Prostate gland (tissue), 2 donors: ENCODE data around the gene PIGV.

Experiments
- CTCF ChIP-seq, 4 experiments: fragments of 200-600 bp in 2 of 4; fragments of 450-650 bp in 2 of 4; sonication (generic) in 2 of 4; IDR thresholded peaks; 1 replicate in 3 of 4; 2 replicates in 1 of 4; pipeline ENCODE4 v1.5.1; 2016 to 2019; ENCODE audit warnings: antibody characterized with exemption in 4 of 4, mild to moderate bottlenecking in 2 of 4, moderate library complexity in 2 of 4
- POLR2A ChIP-seq: fragments of 450-650 bp; IDR thresholded peaks from one replicate; pipeline ENCODE4 v1.6.1; 2016; ENCODE audit warnings: antibody characterized with exemption, mild to moderate bottlenecking
- POLR2AphosphoS5 ChIP-seq: sonication (generic); formaldehyde crosslinking; IDR thresholded peaks from one replicate; pipeline ENCODE4 v1.6.1; 2017; ENCODE audit warnings: antibody characterized with exemption

GRCh38 chr1:26783646-26784022 lies 4.1 kb upstream of the PIGV start:
- TF ChIP-seq CTCF (IDR thresholded peaks at IDR 0.05) (no peak), POLR2A (no peak), POLR2AphosphoS5 (no peak)
